ENCODE measurements around the gene PXYLP1.

DNA sequence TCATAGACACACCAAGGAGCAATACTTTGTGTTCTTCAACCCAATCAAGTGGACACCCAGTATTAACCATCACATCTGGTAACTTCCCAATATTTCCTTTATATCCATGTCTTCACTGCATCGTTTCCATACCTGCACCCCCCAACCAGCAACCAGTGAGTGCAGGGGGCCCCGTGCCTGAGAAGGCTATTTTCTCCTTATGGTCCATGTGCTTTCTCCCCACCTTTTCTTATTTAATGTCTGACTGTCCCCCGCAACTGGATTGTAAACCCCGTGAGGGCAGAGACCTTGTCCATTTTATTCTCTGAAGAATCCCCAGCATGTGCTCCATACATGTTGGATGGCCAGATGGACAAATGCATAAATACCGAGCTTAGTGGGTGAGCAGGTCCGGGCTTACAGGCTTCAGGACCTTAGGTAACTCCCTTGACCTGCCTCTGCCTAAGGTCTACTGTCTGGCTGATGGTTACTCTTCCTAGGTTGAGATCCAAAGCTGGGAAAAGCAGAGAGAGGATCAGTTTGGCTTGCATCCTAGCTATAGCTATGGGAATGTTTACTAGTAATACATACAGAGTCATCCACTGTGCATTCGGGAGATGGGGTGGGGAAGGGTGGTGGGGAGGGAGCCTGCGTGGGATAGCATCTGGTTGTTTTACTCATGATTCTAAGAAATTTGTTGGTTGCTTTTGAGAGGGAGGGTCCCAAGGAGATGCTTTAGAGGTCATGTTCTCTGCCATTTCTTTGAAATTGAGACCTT lies 41.5 kb downstream of the PXYLP1 start:
- TF ChIP-seq, protein P1, sequence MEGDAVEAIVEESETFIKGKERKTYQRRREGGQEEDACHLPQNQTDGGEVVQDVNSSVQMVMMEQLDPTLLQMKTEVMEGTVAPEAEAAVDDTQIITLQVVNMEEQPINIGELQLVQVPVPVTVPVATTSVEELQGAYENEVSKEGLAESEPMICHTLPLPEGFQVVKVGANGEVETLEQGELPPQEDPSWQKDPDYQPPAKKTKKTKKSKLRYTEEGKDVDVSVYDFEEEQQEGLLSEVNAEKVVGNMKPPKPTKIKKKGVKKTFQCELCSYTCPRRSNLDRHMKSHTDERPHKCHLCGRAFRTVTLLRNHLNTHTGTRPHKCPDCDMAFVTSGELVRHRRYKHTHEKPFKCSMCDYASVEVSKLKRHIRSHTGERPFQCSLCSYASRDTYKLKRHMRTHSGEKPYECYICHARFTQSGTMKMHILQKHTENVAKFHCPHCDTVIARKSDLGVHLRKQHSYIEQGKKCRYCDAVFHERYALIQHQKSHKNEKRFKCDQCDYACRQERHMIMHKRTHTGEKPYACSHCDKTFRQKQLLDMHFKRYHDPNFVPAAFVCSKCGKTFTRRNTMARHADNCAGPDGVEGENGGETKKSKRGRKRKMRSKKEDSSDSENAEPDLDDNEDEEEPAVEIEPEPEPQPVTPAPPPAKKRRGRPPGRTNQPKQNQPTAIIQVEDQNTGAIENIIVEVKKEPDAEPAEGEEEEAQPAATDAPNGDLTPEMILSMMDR (conservative IDR thresholded peaks at IDR 0.05; ENCODE audit: low read depth, low read length): no peak
- no peak for TF ChIP-seq EZH2 (IDR thresholded peaks at IDR 0.05; ENCODE audit: borderline replicate concordance, low read depth, low read length, poor library complexity, severe bottlenecking)

All from A673 (cell line).